ENCODE results near the gene TBC1D7.

- TF ChIP-seq, protein P1, sequence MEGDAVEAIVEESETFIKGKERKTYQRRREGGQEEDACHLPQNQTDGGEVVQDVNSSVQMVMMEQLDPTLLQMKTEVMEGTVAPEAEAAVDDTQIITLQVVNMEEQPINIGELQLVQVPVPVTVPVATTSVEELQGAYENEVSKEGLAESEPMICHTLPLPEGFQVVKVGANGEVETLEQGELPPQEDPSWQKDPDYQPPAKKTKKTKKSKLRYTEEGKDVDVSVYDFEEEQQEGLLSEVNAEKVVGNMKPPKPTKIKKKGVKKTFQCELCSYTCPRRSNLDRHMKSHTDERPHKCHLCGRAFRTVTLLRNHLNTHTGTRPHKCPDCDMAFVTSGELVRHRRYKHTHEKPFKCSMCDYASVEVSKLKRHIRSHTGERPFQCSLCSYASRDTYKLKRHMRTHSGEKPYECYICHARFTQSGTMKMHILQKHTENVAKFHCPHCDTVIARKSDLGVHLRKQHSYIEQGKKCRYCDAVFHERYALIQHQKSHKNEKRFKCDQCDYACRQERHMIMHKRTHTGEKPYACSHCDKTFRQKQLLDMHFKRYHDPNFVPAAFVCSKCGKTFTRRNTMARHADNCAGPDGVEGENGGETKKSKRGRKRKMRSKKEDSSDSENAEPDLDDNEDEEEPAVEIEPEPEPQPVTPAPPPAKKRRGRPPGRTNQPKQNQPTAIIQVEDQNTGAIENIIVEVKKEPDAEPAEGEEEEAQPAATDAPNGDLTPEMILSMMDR (conservative IDR thresholded peaks at IDR 0.05) = no peak
- no peak for TF ChIP-seq ZFX (IDR thresholded peaks at IDR 0.05)
Measured at GRCh38 chr6:13282393-13283069, 45.8 kb downstream of the TBC1D7 start.

All from C4-2B (cell line).